Psoas muscle (tissue), 8 donors: ENCODE measurements around the gene MYBPHL. TPM values are rescaled to one million over a fixed set of nuclear protein-coding genes. Genes with fewer than 3 reads are reported as not detected.

Experiments
- ATAC-seq, 4 donors: fragments of 200-7000 bp; cut with Tn5 transposase; one replicate each; pipeline ENCODE4 v1.9.1; 2020; ENCODE audit warnings: moderate library complexity in 3 of 4, mild to moderate bottlenecking in 2 of 4
- DNase-seq, 2 donors: peaks; one replicate each; pipeline ENCODE4 v3.0.0-alpha.2; 2020
- H3K27ac ChIP-seq: fragments of 200-600 bp; one replicate; pipeline ENCODE4 v1.8.0; 2022
- H3K27me3 ChIP-seq, 3 donors: fragments of 200-600 bp in 1 of 3; one replicate each; pipeline versions ENCODE4 v1.6.1 to v1.8.0; 2013 to 2022; ENCODE audit warnings: low read length in 2 of 3, mild to moderate bottlenecking in 2 of 3, moderate library complexity in 1 of 3; ENCODE audit not compliant: insufficient read depth in 3 of 3
- H3K36me3 ChIP-seq, 2 donors: fragments of 200-600 bp in 1 of 2; one replicate each; pipeline versions ENCODE4 v1.6.1 to v1.8.0; 2013 to 2022; ENCODE audit warnings: low read depth in 1 of 2, mild to moderate bottlenecking in 1 of 2, moderate library complexity in 1 of 2; ENCODE audit not compliant: insufficient read depth in 1 of 2
- H3K4me1 ChIP-seq: fragments of 200-600 bp; one replicate; pipeline ENCODE4 v1.8.0; 2022
- H3K4me3 ChIP-seq: fragments of 200-600 bp; one replicate; pipeline ENCODE4 v1.8.0; 2022; ENCODE audit warnings: mild to moderate bottlenecking
- H3K9me3 ChIP-seq: fragments of 200-600 bp; one replicate; pipeline ENCODE4 v1.8.0; 2022
- CTCF ChIP-seq: fragments of 200-600 bp; IDR thresholded peaks from one replicate; pipeline ENCODE4 v1.8.0; 2022; ENCODE audit warnings: antibody characterized with exemption
- WGBS, 3 donors: extraction: QIAGEN DNeasy Blood & Tissue Kit; methylation state at CpG; one replicate each; pipeline versions ENCODE4 v1.1.6 to v1.1.7; 2013; 5-methylcytosine and 5-hydroxymethylcytosine counted together
- intact Hi-C, 2 donors: fragments of 100-400 bp; cut with DNase I; formaldehyde crosslinking; loops; one replicate each; pipeline versions ENCODE4 v1.11.0 to v1.14.2; 2022
- long read RNA-seq, 2 donors: library from polyadenylated mRNA; unstranded; transcript quantifications; one replicate each; pipeline ENCODE4 v2.0.0, GENCODE V29; 2021
- polyA plus RNA-seq, 3 donors: library from polyadenylated mRNA; stranded (reverse); fragments of 200-250 nt; gene quantifications; one replicate each; pipeline ENCODE4 v1.2.3, GENCODE V29; 2013
- total RNA-seq, 4 donors: library from RNA; stranded (reverse); fragmentation: NEBNext Ultra II Directional in 2 of 4; extraction: Animal tissue kit (Norgen Biotek cat#: 25700) in 2 of 4; gene quantifications; one replicate each; pipeline versions ENCODE4 v1.2.1 to v1.2.4, GENCODE V29; 2021 to 2023
- donor health status: healthy with polysubstance abuse.
- donor health status: DM: no; HTN: no; CAD: no; lungs with moderate emphysema.
- donor health status: Bipolar disorder and iron deficiency.
- donor health status: healthy.
- donor health status: DM: yes; HTN: yes; CAD: no.
- donor health status: DM: no; HTN: no; CAD: no.
- donor health status: DM: no; HTN: no; CAD: no.
- donor health status: DM: yes; HTN: yes; CAD: no.

MYBPHL gene
- total RNA-seq: 1 to 10 TPM in 2 of 4 donors, under 1 TPM in 2; 0.57 to 2.2 (median 1.3) TPM
- under 1 TPM in 2 of 3 donors, not detected in 1; 0.17 to 0.55 TPM for polyA plus RNA-seq
- long read RNA-seq, donor 1: 0 reads
- long read RNA-seq, donor 2: 0 reads

- no peak for DNase-seq
- peak; percentile 13 to 34 (median 19) for ATAC-seq
- Histone ChIP-seq H3K27me3 (no peaks in the 10 kb centered on the region), H3K4me1 (peaks cover 11% of the 10 kb centered on the region), H3K36me3 (peaks cover 0 to 33% of the 10 kb centered on the region in 2 donors), H3K4me3 (no peak within 1 kb of the TSS), H3K27ac (peak within 1 kb of the TSS; percentile 36), H3K9me3 (no peaks in the 10 kb centered on the region)
- intact Hi-C loops: no loop called here
- WGBS, 3 donors: 38 to 52% (median 41%) methylated on average over 7 of the region's 7 CpGs
- no peak for TF ChIP-seq CTCF
Measured at GRCh38 chr1:109306832-109307273, at the start of gene MYBPHL. TSS of gene MYBPHL (minus strand) at chr1:109307011. CDS start at chr1:109306991, 20 bp downstream.

- WGBS, 3 donors: 86 to 100% (median 100%) methylated on average over 1 of the region's 1 CpG
- DNase-seq (no peak), ATAC-seq (no peak)
- H3K4me3 ChIP-seq: no peak overlapping the region
- no peak for TF ChIP-seq CTCF
- peaks cover 6 to 65% of the 10 kb centered on the region in 2 donors for H3K36me3 ChIP-seq
- H3K9me3 ChIP-seq: no peaks in the 10 kb centered on the region
- peaks cover 5% of the 10 kb centered on the region for H3K4me1 ChIP-seq
- intact Hi-C loops: loop anchor here (5.0 to 10.0 kb wide), 2 partner anchors 41 to 62 kb away; partner anchors contain the start of gene SORT1 (in 1 of the 2)
- H3K27me3 ChIP-seq: no peaks in the 10 kb centered on the region
- no peak overlapping the region for H3K27ac ChIP-seq
Measured at GRCh38 chr1:109356505-109356904, 49.7 kb upstream of the MYBPHL start.

GRCh38 chr1:109354929-109355328, 48.1 kb upstream of the MYBPHL start:
- no peak for TF ChIP-seq CTCF
- ATAC-seq (no peak), DNase-seq (no peak)
- WGBS, 3 donors: 93 to 95% (median 94%) methylated on average over 3 of the region's 3 CpGs
- Histone ChIP-seq H3K36me3 (peaks cover 6 to 79% of the 10 kb centered on the region in 2 donors), H3K27ac (no peak overlapping the region), H3K4me1 (no peaks in the 10 kb centered on the region), H3K27me3 (no peaks in the 10 kb centered on the region), H3K9me3 (no peaks in the 10 kb centered on the region), H3K4me3 (no peak overlapping the region)
- intact Hi-C loops: loop anchor here (5.0 to 10.0 kb wide), 3 partner anchors 38 to 60 kb away; partner anchors contain the start of gene SORT1 (in 1 of the 2)

- H3K9me3 ChIP-seq: no peaks in the 10 kb centered on the region
- intact Hi-C loops: loop anchor here in 1 of 2 donors (5.0 to 10.0 kb wide), 2 partner anchors 34 to 57 kb away; no protein-coding TSS in a partner anchor
- DNase-seq (no peak), ATAC-seq (no peak)
- TF ChIP-seq CTCF: no peak
- H3K27ac ChIP-seq: no peak overlapping the region
- no peak overlapping the region for H3K4me3 ChIP-seq
- no peaks in the 10 kb centered on the region for H3K4me1 ChIP-seq
- peaks cover 8 to 91% of the 10 kb centered on the region in 2 donors for H3K36me3 ChIP-seq
- H3K27me3 ChIP-seq: no peaks in the 10 kb centered on the region
- 90 to 92% (median 91%) methylated on average over 5 of the region's 5 CpGs for WGBS, 3 donors
Measured at GRCh38 chr1:109351457-109351856, 44.6 kb upstream of the MYBPHL start.
